HCT116 (cell line): Measurements from ENCODE around the gene INO80C. TPM values are rescaled to one million over a fixed set of nuclear protein-coding genes. Genes with fewer than 3 reads are reported as not detected.

Experiments used
- ATAC-seq: fragments of 200-7000 bp; cut with Tn5 transposase; 2 replicates; pipeline ENCODE4 v1.9.1; 2020; ENCODE audit warnings: mild to moderate bottlenecking, moderate library complexity
- BruUV-seq: library from RNA; stranded (reverse); fragments of 400-500 nt; replicated peaks from 2 replicates; lab custom pipeline; 2021; lab: Mats Ljungman, UMichigan
- CTCF ChIA-PET: fragments of 300-600 bp; sonication (Branson Sonifier 250); formaldehyde crosslinking; loops from one replicate; lab custom pipeline; 2021; ENCODE audit warnings: antibody characterized with exemption; lab: Charles Lee
- POLR2A ChIA-PET: fragments of 300-600, 350-600 bp; sonication (Branson Sonifier 250); formaldehyde crosslinking; loops from one replicate; lab custom pipeline; 2021; ENCODE audit warnings: antibody characterized with exemption; lab: Charles Lee
- RAD21 ChIA-PET, 2 experiments: fragments of 300-600 bp; sonication (Branson Sonifier 250); formaldehyde crosslinking; loops; one replicate each; lab custom pipeline; 2023; ENCODE audit warnings: low total read pairs in 2 of 2; ENCODE audit not compliant: uncharacterized antibody in 2 of 2, unreplicated experiment in 2 of 2, low non-redundant PET in 1 of 2; lab: Charles Lee
- DNase-seq: peaks from one replicate; pipeline ENCODE4 v3.0.0-alpha.2; 2010; ENCODE audit warnings: low read depth, low spot score
- H2AFZ ChIP-seq: fragments of 200-600 bp; shearing (Covaris generic), sonication (generic); 2 replicates; pipeline ENCODE4 v1.6.1; 2017; ENCODE audit warnings: low read depth, mixed run types, mixed read lengths, antibody characterized with exemption, low read length; ENCODE audit not compliant: poor library complexity, severe bottlenecking
- H3K27ac ChIP-seq: 2 replicates; pipeline ENCODE4 v1.5.1; 2012; ENCODE audit warnings: low read depth, low read length
- H3K27me3 ChIP-seq: fragments of 200-600 bp; sonication (generic); 2 replicates; pipeline ENCODE4 v1.6.1; 2016; ENCODE audit warnings: mixed run types, low read length, mixed read lengths; ENCODE audit not compliant: insufficient read depth
- H3K36me3 ChIP-seq, 2 experiments: fragments of 200-500 bp in 1 of 2; fragments of 200-600 bp in 1 of 2; sonication (Bioruptor generic) in 1 of 2; sonication (generic) in 1 of 2; 2 replicates each; pipeline versions ENCODE4 v1.5.1 to v1.6.1; 2014 to 2016; ENCODE audit warnings: low read length in 2 of 2, inconsistent platforms in 1 of 2, mixed read lengths in 1 of 2, mixed run types in 1 of 2; ENCODE audit not compliant: insufficient read depth in 2 of 2, control insufficient read depth in 1 of 2
- H3K4me1 ChIP-seq, 2 experiments: fragments of 200-600 bp in 1 of 2; sonication (generic) in 1 of 2; 2 replicates each; pipeline versions ENCODE4 v1.5.1 to v1.6.1; 2012 to 2017; ENCODE audit warnings: low read length in 2 of 2, inconsistent platforms in 1 of 2, mild to moderate bottlenecking in 1 of 2, mixed read lengths in 1 of 2, mixed run types in 1 of 2, moderate library complexity in 1 of 2; ENCODE audit not compliant: insufficient read depth in 2 of 2, control insufficient read depth in 1 of 2
- H3K4me2 ChIP-seq: fragments of 200-600 bp; sonication (generic); 2 replicates; pipeline ENCODE4 v1.6.1; 2017; ENCODE audit warnings: mixed run types, low read length, mixed read lengths
- H3K4me3 ChIP-seq, 2 experiments: fragments of 200-600 bp in 1 of 2; sonication (generic) in 1 of 2; replicated peaks in 1 of 2; 2 replicates each; pipeline ENCODE4 v1.5.1; 2011 to 2016; ENCODE audit warnings: low read length in 2 of 2, control low read depth in 1 of 2, low read depth in 1 of 2, mild to moderate bottlenecking in 1 of 2, mixed read lengths in 1 of 2, mixed run types in 1 of 2
- H3K79me2 ChIP-seq: fragments of 200-600 bp; sonication (generic); 2 replicates; pipeline ENCODE4 v1.6.1; 2017; ENCODE audit warnings: mild to moderate bottlenecking, mixed run types, low read length, moderate library complexity, mixed read lengths; ENCODE audit not compliant: insufficient read depth
- H3K9ac ChIP-seq: fragments of 200-600 bp; sonication (generic); 2 replicates; pipeline ENCODE4 v1.6.1; 2016; ENCODE audit warnings: low read length, mixed read lengths
- H3K9me2 ChIP-seq: fragments of 200-600 bp; sonication (generic), shearing (Covaris generic); 2 replicates; pipeline ENCODE4 v1.6.1; 2017; ENCODE audit warnings: mixed run types, mild to moderate bottlenecking, moderate library complexity; ENCODE audit not compliant: insufficient read depth
- H3K9me3 ChIP-seq, 2 experiments: fragments of 200-500 bp in 1 of 2; fragments of 200-600 bp in 1 of 2; sonication (Bioruptor generic) in 1 of 2; sonication (generic) in 1 of 2; 2 replicates each; pipeline ENCODE4 v1.6.1; 2014 to 2017; ENCODE audit warnings: low read length in 2 of 2, mixed read lengths in 2 of 2, inconsistent platforms in 1 of 2, low read depth in 1 of 2, mild to moderate bottlenecking in 1 of 2, mixed run types in 1 of 2, moderate library complexity in 1 of 2; ENCODE audit not compliant: control insufficient read depth in 1 of 2, insufficient read depth in 1 of 2
- H4K20me1 ChIP-seq: fragments of 200-600 bp; sonication (generic), shearing (Covaris generic); 2 replicates; pipeline ENCODE4 v1.6.1; 2017; ENCODE audit warnings: mixed run types, mild to moderate bottlenecking, moderate library complexity; ENCODE audit not compliant: insufficient read depth
- ATF3 ChIP-seq: IDR thresholded peaks from 2 replicates; pipeline ENCODE4 v1.6.1; 2012
- CBX3 ChIP-seq: IDR thresholded peaks from 2 replicates; pipeline ENCODE4 v1.6.1; 2012; ENCODE audit warnings: low read depth
- CEBPB ChIP-seq: IDR thresholded peaks from 2 replicates; pipeline ENCODE4 v1.6.1; 2012; ENCODE audit warnings: low read depth
- CTCF ChIP-seq, 3 experiments: fragments of 200-600 bp in 1 of 3; sonication (generic) in 1 of 3; IDR thresholded peaks in 2 of 3; conservative IDR thresholded peaks in 1 of 3; 2 replicates each; pipeline ENCODE4 v1.5.1; 2012 to 2017; ENCODE audit warnings: low read depth in 2 of 3, low read length in 2 of 3, antibody characterized with exemption in 1 of 3, borderline replicate concordance in 1 of 3, control low read depth in 1 of 3, mild to moderate bottlenecking in 1 of 3, mixed read lengths in 1 of 3, mixed run types in 1 of 3, moderate library complexity in 1 of 3; ENCODE audit not compliant: insufficient read depth in 1 of 3
- EGR1 ChIP-seq: IDR thresholded peaks from 2 replicates; pipeline ENCODE4 v1.6.1; 2012; ENCODE audit warnings: low read depth
- MAX ChIP-seq: IDR thresholded peaks from 2 replicates; pipeline ENCODE4 v1.6.1; 2012
- POLR2A ChIP-seq: IDR thresholded peaks from 2 replicates; pipeline ENCODE4 v1.7.0; 2011; ENCODE audit warnings: borderline replicate concordance; ENCODE audit not compliant: insufficient read depth, insufficient read length; ENCODE audit errors: extremely low read depth
- POLR2AphosphoS5 ChIP-seq: IDR thresholded peaks from 2 replicates; pipeline ENCODE4 v1.6.1; 2011; ENCODE audit warnings: mild to moderate bottlenecking, low read depth, low read length, moderate library complexity
- RAD21 ChIP-seq: IDR thresholded peaks from 2 replicates; pipeline ENCODE4 v1.6.1; 2012; ENCODE audit warnings: low read depth, mild to moderate bottlenecking
- REST ChIP-seq: IDR thresholded peaks from 2 replicates; pipeline ENCODE4 v1.6.1; 2012; ENCODE audit warnings: low read depth
- SRF ChIP-seq: IDR thresholded peaks from 2 replicates; pipeline ENCODE4 v1.6.1; 2012; ENCODE audit warnings: low read depth
- TCF7L2 ChIP-seq: IDR thresholded peaks from 2 replicates; pipeline ENCODE4 v1.7.0; 2011; ENCODE audit warnings: borderline replicate concordance, inconsistent platforms; ENCODE audit not compliant: insufficient read depth, insufficient read length; ENCODE audit errors: extremely low read depth
- ZBTB33 ChIP-seq: IDR thresholded peaks from 2 replicates; pipeline ENCODE4 v1.6.1; 2011; ENCODE audit warnings: mild to moderate bottlenecking, low read length, moderate library complexity; ENCODE audit not compliant: insufficient replicate concordance; ENCODE audit errors: extremely low read depth
- ZNF274 ChIP-seq: fragments of 200-500 bp; sonication (Bioruptor generic); IDR thresholded peaks from 2 replicates; pipeline ENCODE4 v1.6.1; 2014; ENCODE audit warnings: mild to moderate bottlenecking, low read depth, low read length, inconsistent platforms
- intact Hi-C: fragments of 100-400 bp; cut with micrococcal nuclease; formaldehyde crosslinking; loops from 2 replicates; pipeline ENCODE4 v1.10.0; 2022
- total RNA-seq: library from RNA; stranded (reverse); gene quantifications from one replicate; pipeline ENCODE4 v1.2.1, GENCODE V29; 2021; ENCODE audit not compliant: unreplicated experiment

INO80C gene
- total RNA-seq, 1 experiment from 2014 or later = 30.7 TPM

GRCh38 chr18:35438480-35439234, 59.1 kb downstream of the INO80C start (continued):
- TF ChIP-seq ZBTB33 = no peak
- TF ChIP-seq ATF3 = no peak
- TF ChIP-seq CEBPB = no peak
- no peak for TF ChIP-seq CBX3

- Histone ChIP-seq H3K4me3 (no peak overlapping the region), H3K36me3 (no peaks in the 10 kb centered on the region), H3K27ac (no peak overlapping the region), H3K9me3 (no peaks in the 10 kb centered on the region), H3K9me2 (no peaks in the 10 kb centered on the region), H3K4me2 (no peak overlapping the region), H2AFZ (no peak overlapping the region), H3K79me2 (no peaks in the 10 kb centered on the region), H3K27me3 (no peaks in the 10 kb centered on the region), H3K9ac (no peak overlapping the region), H3K4me1 (no peaks in the 10 kb centered on the region), H4K20me1 (no peaks in the 10 kb centered on the region)
- intact Hi-C loops = no loop called here
- DNase-seq = no peak
- BruUV-seq = no TSS peak
- CTCF ChIA-PET = no interaction called here
- no peak for ATAC-seq
- TF ChIP-seq SRF (no peak), POLR2A (no peak), EGR1 (no peak), CTCF (IDR thresholded peaks at IDR 0.05 in 2 of 3, conservative IDR thresholded peaks at IDR 0.05 in 1 of 3; ENCODE audit: borderline replicate concordance in 1 of 3, insufficient read depth in 1 of 3, low read depth in 2 of 3, low read length in 2 of 3) (no peak), ZNF274 (no peak), POLR2AphosphoS5 (no peak), RAD21 (no peak), MAX (no peak), REST (no peak), TCF7L2 (no peak)
- RAD21 ChIA-PET = no interaction called here
- POLR2A ChIA-PET = no interaction called here
Measured at GRCh38 chr18:35437836-35438235, 59.9 kb downstream of the INO80C start.
